ENCODE measurements around the gene ATG4D. TPM values are rescaled to one million over a fixed set of nuclear protein-coding genes. Genes with fewer than 3 reads are reported as not detected.

Gene ATG4D
- polyA plus RNA-seq, 4 donors, result 24.0 to 181 (median 105) TPM

DNA sequence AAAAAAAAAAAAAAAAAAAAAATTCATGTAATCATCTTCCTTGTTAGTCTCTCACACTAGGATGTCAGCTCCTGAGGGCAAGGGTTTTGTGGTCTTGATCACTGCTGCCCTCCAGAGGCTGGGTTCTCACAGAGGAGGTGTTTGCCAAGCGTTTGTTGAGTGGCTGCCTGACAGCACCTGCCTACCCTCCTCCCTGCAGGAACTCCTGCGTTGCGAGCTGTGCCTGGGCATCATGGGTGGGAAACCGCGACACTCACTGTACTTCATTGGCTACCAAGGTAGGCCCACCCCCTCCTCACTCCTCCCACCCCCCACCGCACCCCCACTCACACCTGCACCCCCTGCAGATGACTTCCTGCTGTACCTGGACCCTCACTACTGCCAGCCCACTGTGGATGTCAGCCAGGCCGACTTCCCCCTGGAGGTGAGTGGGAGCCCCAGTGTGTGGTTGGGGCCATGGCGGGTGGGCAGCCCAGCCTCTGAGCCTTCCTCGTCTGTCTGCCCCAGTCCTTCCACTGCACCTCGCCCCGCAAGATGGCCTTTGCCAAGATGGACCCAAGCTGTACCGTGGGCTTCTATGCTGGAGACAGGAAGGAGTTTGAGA, 8.1 kb downstream of the ATG4D start:
- H3K36me3 ChIP-seq (ENCODE audit: control insufficient read depth in 3 of 3, insufficient read depth in 2 of 3, low read depth in 1 of 3, low read length in 3 of 3), result peaks cover 23 to 98% (median 36%) of the 10 kb centered on the region in 3 donors
- no peaks in the 10 kb centered on the region for H3K27me3 ChIP-seq (ENCODE audit: control insufficient read depth in 3 of 3, insufficient read depth in 3 of 3, low read length in 3 of 3)
- peak in 1 of 2 donors; percentile 55 for DNase-seq
- no peaks in the 10 kb centered on the region for H3K9me3 ChIP-seq (ENCODE audit: control insufficient read depth in 2 of 2, insufficient read depth in 1 of 2, low read depth in 1 of 2, low read length in 1 of 2)
- H3K4me1 ChIP-seq (ENCODE audit: control insufficient read depth in 3 of 3, insufficient read depth in 2 of 3, low read depth in 1 of 3, low read length in 2 of 3), result peaks cover 3 to 6% (median 6%) of the 10 kb centered on the region in 3 donors
- 90 to 93% (median 91%) methylated on average over 11 to 12 of the region's 12 CpGs for WGBS, 3 donors
- peak overlapping the region in 1 of 3 donors; percentile 11 for H3K27ac ChIP-seq (ENCODE audit: low read depth in 1 of 3, low read length in 2 of 3)
- H3K4me3 ChIP-seq (ENCODE audit: low read depth in 1 of 3, low read length in 3 of 3), result no peak overlapping the region
- FAIRE-seq, result no peak

GRCh38 chr19:10552510-10553053, 8.9 kb downstream of the ATG4D start:
- no peak for FAIRE-seq
- H3K36me3 ChIP-seq (ENCODE audit: control insufficient read depth in 3 of 3, insufficient read depth in 2 of 3, low read depth in 1 of 3, low read length in 3 of 3), result peaks cover 21 to 95% (median 34%) of the 10 kb centered on the region in 3 donors
- no peaks in the 10 kb centered on the region for H3K27me3 ChIP-seq (ENCODE audit: control insufficient read depth in 3 of 3, insufficient read depth in 3 of 3, low read length in 3 of 3)
- 41 to 67% (median 60%) methylated on average over 12 of the region's 12 CpGs for WGBS, 3 donors
- no peaks in the 10 kb centered on the region for H3K9me3 ChIP-seq (ENCODE audit: control insufficient read depth in 2 of 2, insufficient read depth in 1 of 2, low read depth in 1 of 2, low read length in 1 of 2)
- H3K4me1 ChIP-seq (ENCODE audit: control insufficient read depth in 3 of 3, insufficient read depth in 2 of 3, low read depth in 1 of 3, low read length in 2 of 3), result peaks cover 3 to 6% (median 6%) of the 10 kb centered on the region in 3 donors
- peak overlapping the region in 2 of 3 donors; percentile 35 to 74 for H3K27ac ChIP-seq (ENCODE audit: low read depth in 1 of 3, low read length in 2 of 3)
- no peak overlapping the region for H3K4me3 ChIP-seq (ENCODE audit: low read depth in 1 of 3, low read length in 3 of 3)
- DNase-seq, result peak in 1 of 2 donors; percentile 77

DNA sequence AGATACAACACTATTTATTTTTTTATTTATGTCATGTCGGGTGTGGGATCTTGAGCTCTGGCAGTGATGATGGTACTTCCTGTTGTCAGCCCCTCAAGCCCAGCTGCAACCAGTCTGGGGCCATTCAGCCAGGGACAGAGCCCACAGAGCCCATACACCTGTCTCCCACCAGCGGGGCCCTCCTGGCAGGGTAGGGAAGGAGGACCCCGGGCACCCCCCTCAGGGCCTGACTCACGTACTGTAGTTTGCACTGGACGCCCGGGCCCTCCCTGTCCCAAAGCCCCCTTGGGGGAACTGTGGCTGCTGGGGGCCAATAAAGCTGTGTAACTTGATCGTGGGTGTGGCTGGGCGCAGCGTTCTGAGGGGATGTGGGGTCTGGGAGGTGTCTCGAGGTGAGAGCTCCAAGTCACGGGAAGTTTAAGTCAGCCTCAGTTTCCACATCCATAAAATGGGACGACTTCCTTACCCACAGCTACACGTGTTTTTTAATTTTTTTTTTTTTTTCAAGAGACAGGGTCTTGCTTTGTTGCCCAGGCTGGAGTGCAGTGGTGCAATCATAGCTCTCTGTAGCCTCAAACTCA, 9.5 kb downstream of the ATG4D start:
- Histone ChIP-seq H3K9me3 (ENCODE audit: control insufficient read depth in 2 of 2, insufficient read depth in 1 of 2, low read depth in 1 of 2, low read length in 1 of 2) (no peaks in the 10 kb centered on the region), H3K36me3 (ENCODE audit: control insufficient read depth in 3 of 3, insufficient read depth in 2 of 3, low read depth in 1 of 3, low read length in 3 of 3) (peaks cover 23 to 97% (median 34%) of the 10 kb centered on the region in 3 donors), H3K4me3 (ENCODE audit: low read depth in 1 of 3, low read length in 3 of 3) (no peak overlapping the region), H3K27me3 (ENCODE audit: control insufficient read depth in 3 of 3, insufficient read depth in 3 of 3, low read length in 3 of 3) (no peaks in the 10 kb centered on the region), H3K4me1 (ENCODE audit: control insufficient read depth in 3 of 3, insufficient read depth in 2 of 3, low read depth in 1 of 3, low read length in 2 of 3) (peaks cover 3 to 6% (median 6%) of the 10 kb centered on the region in 3 donors), H3K27ac (ENCODE audit: low read depth in 1 of 3, low read length in 2 of 3) (peak overlapping the region in 2 of 3 donors; percentile 55 to 56)
- no peak for DNase-seq
- 52 to 64% (median 61%) methylated on average over 12 to 13 of the region's 13 CpGs for WGBS, 3 donors
- no peak for FAIRE-seq

GRCh38 chr19:10553943-10554381, 10.3 kb downstream of the ATG4D start:
- Histone ChIP-seq H3K4me3 (ENCODE audit: low read depth in 1 of 3, low read length in 3 of 3) (no peak overlapping the region), H3K36me3 (ENCODE audit: control insufficient read depth in 3 of 3, insufficient read depth in 2 of 3, low read depth in 1 of 3, low read length in 3 of 3) (peaks cover 17 to 96% (median 33%) of the 10 kb centered on the region in 3 donors), H3K27me3 (ENCODE audit: control insufficient read depth in 3 of 3, insufficient read depth in 3 of 3, low read length in 3 of 3) (no peaks in the 10 kb centered on the region), H3K4me1 (ENCODE audit: control insufficient read depth in 3 of 3, insufficient read depth in 2 of 3, low read depth in 1 of 3, low read length in 2 of 3) (peaks cover 3 to 6% (median 6%) of the 10 kb centered on the region in 3 donors), H3K27ac (ENCODE audit: low read depth in 1 of 3, low read length in 2 of 3) (peak overlapping the region in 2 of 3 donors; percentile 55 to 56), H3K9me3 (ENCODE audit: control insufficient read depth in 2 of 2, insufficient read depth in 1 of 2, low read depth in 1 of 2, low read length in 1 of 2) (no peaks in the 10 kb centered on the region)
- WGBS, 3 donors, result 48 to 56% (median 54%) methylated on average over 10 to 12 of the region's 12 CpGs
- FAIRE-seq (no peak), DNase-seq (peak in 1 of 2 donors; percentile 59)

DNA sequence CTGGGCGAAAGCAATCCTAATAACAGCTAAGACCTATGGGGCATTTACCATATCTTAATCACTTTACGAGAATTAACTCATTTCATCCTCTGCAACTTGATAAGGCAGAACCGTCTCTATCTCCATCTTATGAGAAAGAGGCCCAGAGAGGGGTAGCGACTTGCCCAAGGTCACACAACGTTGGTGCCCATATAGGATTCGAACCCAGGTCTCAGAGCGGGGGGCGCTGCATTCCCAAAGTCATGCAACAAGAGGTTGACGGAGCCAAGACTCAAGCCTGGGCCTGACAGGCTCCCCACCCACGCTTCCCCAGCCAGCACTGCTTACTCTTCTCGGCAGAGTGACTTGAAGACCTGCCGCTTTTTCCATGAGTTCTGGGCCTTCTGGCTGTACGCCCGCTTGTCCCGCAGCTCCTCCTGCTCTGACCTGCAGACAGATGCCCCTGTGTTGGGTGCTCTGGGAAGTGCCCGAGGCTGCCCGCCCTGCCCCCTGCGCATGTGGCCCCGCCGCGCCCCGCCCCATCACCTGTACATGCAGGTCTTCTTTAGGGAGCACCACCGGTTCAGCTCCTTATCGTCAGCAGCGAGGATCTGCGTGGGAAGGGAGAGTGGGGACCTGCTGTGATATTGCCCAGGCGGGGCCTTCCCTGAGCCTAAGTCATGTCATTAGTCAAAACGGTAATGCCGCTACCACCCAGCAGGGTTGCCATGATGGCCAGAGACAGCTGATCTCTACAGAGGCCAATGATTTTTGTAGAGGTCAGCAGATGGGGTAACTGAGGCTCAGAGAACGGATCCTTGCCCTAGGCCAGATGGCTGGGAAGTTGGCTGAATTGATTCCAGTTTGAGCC, 11.3 kb downstream of the ATG4D start:
- H3K4me1 ChIP-seq (ENCODE audit: control insufficient read depth in 3 of 3, insufficient read depth in 2 of 3, low read depth in 1 of 3, low read length in 2 of 3), result peaks cover 3 to 6% (median 6%) of the 10 kb centered on the region in 3 donors
- H3K36me3 ChIP-seq (ENCODE audit: control insufficient read depth in 3 of 3, insufficient read depth in 2 of 3, low read depth in 1 of 3, low read length in 3 of 3), result peaks cover 19 to 96% (median 32%) of the 10 kb centered on the region in 3 donors
- no peak for FAIRE-seq
- DNase-seq, result no peak
- no peaks in the 10 kb centered on the region for H3K9me3 ChIP-seq (ENCODE audit: control insufficient read depth in 2 of 2, insufficient read depth in 1 of 2, low read depth in 1 of 2, low read length in 1 of 2)
- H3K27ac ChIP-seq (ENCODE audit: low read depth in 1 of 3, low read length in 2 of 3), result no peak overlapping the region
- 73 to 83% (median 81%) methylated on average over 30 of the region's 30 CpGs for WGBS, 3 donors
- no peak overlapping the region for H3K4me3 ChIP-seq (ENCODE audit: low read depth in 1 of 3, low read length in 3 of 3)
- H3K27me3 ChIP-seq (ENCODE audit: control insufficient read depth in 3 of 3, insufficient read depth in 3 of 3, low read length in 3 of 3), result no peaks in the 10 kb centered on the region

GRCh38 chr19:10555610-10555973, 11.9 kb downstream of the ATG4D start:
- no peaks in the 10 kb centered on the region for H3K27me3 ChIP-seq (ENCODE audit: control insufficient read depth in 3 of 3, insufficient read depth in 3 of 3, low read length in 3 of 3)
- peaks cover 3 to 6% (median 6%) of the 10 kb centered on the region in 3 donors for H3K4me1 ChIP-seq (ENCODE audit: control insufficient read depth in 3 of 3, insufficient read depth in 2 of 3, low read depth in 1 of 3, low read length in 2 of 3)
- DNase-seq (no peak), FAIRE-seq (no peak)
- 73 to 89% (median 78%) methylated on average over 7 of the region's 7 CpGs for WGBS, 3 donors
- peaks cover 18 to 96% (median 29%) of the 10 kb centered on the region in 3 donors for H3K36me3 ChIP-seq (ENCODE audit: control insufficient read depth in 3 of 3, insufficient read depth in 2 of 3, low read depth in 1 of 3, low read length in 3 of 3)
- no peaks in the 10 kb centered on the region for H3K9me3 ChIP-seq (ENCODE audit: control insufficient read depth in 2 of 2, insufficient read depth in 1 of 2, low read depth in 1 of 2, low read length in 1 of 2)
- H3K27ac ChIP-seq (ENCODE audit: low read depth in 1 of 3, low read length in 2 of 3), result no peak overlapping the region
- H3K4me3 ChIP-seq (ENCODE audit: low read depth in 1 of 3, low read length in 3 of 3), result no peak overlapping the region

- no peak for FAIRE-seq
- Histone ChIP-seq H3K4me1 (ENCODE audit: control insufficient read depth in 3 of 3, insufficient read depth in 2 of 3, low read depth in 1 of 3, low read length in 2 of 3) (peaks cover 2 to 3% (median 3%) of the 10 kb centered on the region in 3 donors), H3K9me3 (ENCODE audit: control insufficient read depth in 2 of 2, insufficient read depth in 1 of 2, low read depth in 1 of 2, low read length in 1 of 2) (no peaks in the 10 kb centered on the region), H3K36me3 (ENCODE audit: control insufficient read depth in 3 of 3, insufficient read depth in 2 of 3, low read depth in 1 of 3, low read length in 3 of 3) (peaks cover 18 to 95% (median 23%) of the 10 kb centered on the region in 3 donors), H3K4me3 (ENCODE audit: low read depth in 1 of 3, low read length in 3 of 3) (no peak overlapping the region), H3K27me3 (ENCODE audit: control insufficient read depth in 3 of 3, insufficient read depth in 3 of 3, low read length in 3 of 3) (no peaks in the 10 kb centered on the region), H3K27ac (ENCODE audit: low read depth in 1 of 3, low read length in 2 of 3) (no peak overlapping the region)
- DNase-seq, result no peak
- 94 to 95% (median 95%) methylated on average over 30 to 33 of the region's 33 CpGs for WGBS, 3 donors
Observed at GRCh38 chr19:10557603-10558197, 14.0 kb downstream of the ATG4D start.

GRCh38 chr19:10560154-10560553, 16.4 kb downstream of the ATG4D start:
- H3K4me1 ChIP-seq (ENCODE audit: control insufficient read depth in 3 of 3, insufficient read depth in 2 of 3, low read depth in 1 of 3, low read length in 2 of 3), result peaks cover 0 to 6% (median 2%) of the 10 kb centered on the region in 3 donors
- no peak for FAIRE-seq

More at GRCh38 chr19:10560154-10560553, 16.4 kb downstream of the ATG4D start:
- Histone ChIP-seq H3K9me3 (ENCODE audit: control insufficient read depth in 2 of 2, insufficient read depth in 1 of 2, low read depth in 1 of 2, low read length in 1 of 2) (no peaks in the 10 kb centered on the region), H3K36me3 (ENCODE audit: control insufficient read depth in 3 of 3, insufficient read depth in 2 of 3, low read depth in 1 of 3, low read length in 3 of 3) (peaks cover 8 to 78% (median 10%) of the 10 kb centered on the region in 3 donors), H3K27ac (ENCODE audit: low read depth in 1 of 3, low read length in 2 of 3) (no peak overlapping the region), H3K4me3 (ENCODE audit: low read depth in 1 of 3, low read length in 3 of 3) (no peak overlapping the region), H3K27me3 (ENCODE audit: control insufficient read depth in 3 of 3, insufficient read depth in 3 of 3, low read length in 3 of 3) (no peaks in the 10 kb centered on the region)
- DNase-seq, result no peak
- 90 to 92% (median 91%) methylated on average over 7 of the region's 7 CpGs for WGBS, 3 donors
